ENCODE data around the gene OPCML.

DNA sequence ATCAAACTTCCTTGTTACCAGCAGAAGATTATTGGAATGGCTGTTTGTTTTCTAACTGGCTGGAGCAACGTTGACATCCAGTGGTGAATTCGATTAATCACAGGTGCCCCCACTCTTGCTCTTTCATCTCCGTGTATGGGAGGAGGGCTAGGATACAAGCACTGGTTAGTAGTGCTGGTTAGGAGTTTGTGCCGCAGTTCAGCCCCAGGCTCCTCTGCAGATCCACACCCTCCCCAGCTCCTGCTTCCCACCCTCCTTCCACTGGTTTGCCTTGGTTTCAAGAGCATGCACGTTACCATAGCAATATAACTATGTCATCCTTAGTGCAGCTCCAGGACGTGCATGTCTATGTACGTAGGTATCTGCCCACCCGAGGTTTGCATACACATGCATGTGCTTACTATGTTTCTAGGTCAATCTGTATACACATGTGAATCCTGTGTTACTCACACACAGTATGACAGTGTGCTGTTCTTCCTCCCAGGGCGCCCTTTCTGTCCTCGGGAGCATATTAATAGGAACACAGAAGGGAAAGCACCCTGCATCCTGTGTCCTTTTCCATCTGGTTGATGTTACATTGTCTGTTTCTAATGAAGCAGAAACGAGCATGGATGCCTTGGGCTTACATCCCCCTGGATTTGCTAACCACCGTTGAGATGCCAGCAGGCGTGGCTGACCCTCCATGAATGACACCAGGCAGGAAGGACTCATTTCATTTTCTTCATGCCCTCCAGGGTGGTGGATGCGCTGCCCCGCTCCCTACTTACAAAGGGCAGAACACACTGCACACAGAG is 539.3 kb downstream of the OPCML start:
- TF ChIP-seq, protein P1, sequence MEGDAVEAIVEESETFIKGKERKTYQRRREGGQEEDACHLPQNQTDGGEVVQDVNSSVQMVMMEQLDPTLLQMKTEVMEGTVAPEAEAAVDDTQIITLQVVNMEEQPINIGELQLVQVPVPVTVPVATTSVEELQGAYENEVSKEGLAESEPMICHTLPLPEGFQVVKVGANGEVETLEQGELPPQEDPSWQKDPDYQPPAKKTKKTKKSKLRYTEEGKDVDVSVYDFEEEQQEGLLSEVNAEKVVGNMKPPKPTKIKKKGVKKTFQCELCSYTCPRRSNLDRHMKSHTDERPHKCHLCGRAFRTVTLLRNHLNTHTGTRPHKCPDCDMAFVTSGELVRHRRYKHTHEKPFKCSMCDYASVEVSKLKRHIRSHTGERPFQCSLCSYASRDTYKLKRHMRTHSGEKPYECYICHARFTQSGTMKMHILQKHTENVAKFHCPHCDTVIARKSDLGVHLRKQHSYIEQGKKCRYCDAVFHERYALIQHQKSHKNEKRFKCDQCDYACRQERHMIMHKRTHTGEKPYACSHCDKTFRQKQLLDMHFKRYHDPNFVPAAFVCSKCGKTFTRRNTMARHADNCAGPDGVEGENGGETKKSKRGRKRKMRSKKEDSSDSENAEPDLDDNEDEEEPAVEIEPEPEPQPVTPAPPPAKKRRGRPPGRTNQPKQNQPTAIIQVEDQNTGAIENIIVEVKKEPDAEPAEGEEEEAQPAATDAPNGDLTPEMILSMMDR (CRISPR knock-in tag; IDR thresholded peaks at IDR 0.05): no peak
- TF ChIP-seq SMARCE1 (IDR thresholded peaks at IDR 0.05; ENCODE audit: borderline replicate concordance) (no peak), ZBTB20 (CRISPR knock-in tag; IDR thresholded peaks at IDR 0.05; ENCODE audit: borderline replicate concordance, low read depth) (no peak), DMAP1 (CRISPR knock-in tag; IDR thresholded peaks at IDR 0.05) (no peak), MED1 (CRISPR knock-in tag; IDR thresholded peaks at IDR 0.05) (no peak), MXI1 (IDR thresholded peaks at IDR 0.05; ENCODE audit: borderline replicate concordance, low read depth, low read length) (no peak), RBAK (CRISPR knock-in tag; IDR thresholded peaks at IDR 0.05) (no peak), PRMT3 (CRISPR knock-in tag; IDR thresholded peaks at IDR 0.05; ENCODE audit: borderline replicate concordance, low read depth) (no peak)

All from HepG2 (cell line).